T-cell (primary cell): Measurements from ENCODE around the gene FAT2. TPM values are rescaled to one million over a fixed set of nuclear protein-coding genes. Genes with fewer than 3 reads are reported as not detected.

Source experiments
- ATAC-seq, 4 experiments: fragments of 200-7000 bp in 3 of 4; fragments of 150-1000 bp in 1 of 4; cut with Tn5 transposase; replicated peaks in 1 of 4; 1 replicate in 3 of 4; 2 replicates in 1 of 4; pipeline ENCODE4 v1.10.0; 2021; ENCODE audit warnings: moderate library complexity in 3 of 4, mild to moderate bottlenecking in 2 of 4, moderate number of reproducible peaks in 1 of 4
- CTCF ChIA-PET, 2 donors: fragments of 300-600 bp; sonication (Branson Sonifier 250); formaldehyde crosslinking; loops; one replicate each; lab custom pipeline; 2022; ENCODE audit warnings: antibody characterized with exemption in 2 of 2; lab: Charles Lee
- POLR2A ChIA-PET, 2 donors: fragments of 300-600 bp; sonication (Branson Sonifier 250); formaldehyde crosslinking; loops; one replicate each; lab custom pipeline; 2022; ENCODE audit warnings: antibody characterized with exemption in 2 of 2; lab: Charles Lee
- DNase-seq, 35 experiments: peaks; one replicate each; pipeline versions ENCODE4 v3.0.0 to v3.0.0-alpha.2; 2013 to 2023
- H3K27ac ChIP-seq: one replicate; pipeline ENCODE4 v1.5.1; 2013; ENCODE audit warnings: low read length
- H3K27me3 ChIP-seq, 2 experiments: replicated peaks in 1 of 2; 1 replicate in 1 of 2; 2 replicates in 1 of 2; pipeline versions ENCODE4 v1.6.1 to v1.7.0; 2013; ENCODE audit warnings: low read length in 1 of 2, mixed read lengths in 1 of 2; ENCODE audit not compliant: control insufficient read depth in 2 of 2, insufficient read depth in 2 of 2; ENCODE audit errors: extremely low read depth in 1 of 2
- H3K36me3 ChIP-seq, 2 donors: 1 replicate in 1 of 2; 2 replicates in 1 of 2; pipeline versions ENCODE4 v1.6.1 to v1.7.0; 2013; ENCODE audit warnings: low read length in 1 of 2; ENCODE audit not compliant: control insufficient read depth in 2 of 2, insufficient read depth in 1 of 2; ENCODE audit errors: extremely low read depth in 1 of 2
- H3K4me1 ChIP-seq, 2 experiments: 1 replicate in 1 of 2; 2 replicates in 1 of 2; pipeline versions ENCODE4 v1.6.1 to v1.7.0; 2013; ENCODE audit warnings: low read length in 2 of 2, mixed read lengths in 1 of 2; ENCODE audit not compliant: insufficient read depth in 2 of 2, control insufficient read depth in 1 of 2; ENCODE audit errors: extremely low read depth in 1 of 2
- H3K4me3 ChIP-seq, 2 donors: 1 replicate in 1 of 2; 2 replicates in 1 of 2; pipeline versions ENCODE4 v1.5.1 to v1.7.0; 2013; ENCODE audit warnings: mild to moderate bottlenecking in 2 of 2, low read length in 1 of 2, moderate library complexity in 1 of 2; ENCODE audit not compliant: control insufficient read depth in 1 of 2; ENCODE audit errors: extremely low read depth in 1 of 2
- H3K9me3 ChIP-seq: 2 replicates; pipeline ENCODE4 v1.7.0; 2013
- H3K27ac Mint-ChIP-seq, 2 donors: one replicate each; pipeline ENCODE4 v1.8.0; 2020 to 2021; ENCODE audit warnings: mild to moderate bottlenecking in 2 of 2, mixed read lengths in 2 of 2
- H3K27me3 Mint-ChIP-seq, 2 donors: one replicate each; pipeline ENCODE4 v1.8.0; 2021 to 2022; ENCODE audit warnings: mixed read lengths in 2 of 2
- H3K36me3 Mint-ChIP-seq: one replicate; pipeline ENCODE4 v1.8.0; 2021; ENCODE audit warnings: mixed read lengths
- H3K4me1 Mint-ChIP-seq, 3 donors: one replicate each; pipeline ENCODE4 v1.8.0; 2020 to 2022; ENCODE audit warnings: mixed read lengths in 3 of 3, mild to moderate bottlenecking in 1 of 3
- H3K4me3 Mint-ChIP-seq, 3 donors: one replicate each; pipeline ENCODE4 v1.8.0; 2020 to 2022; ENCODE audit warnings: mild to moderate bottlenecking in 3 of 3, mixed read lengths in 3 of 3, moderate library complexity in 3 of 3
- H3K9me3 Mint-ChIP-seq, 3 donors: one replicate each; pipeline ENCODE4 v1.8.0; 2020 to 2022; ENCODE audit warnings: mixed read lengths in 3 of 3
- WGBS: methylation state at CpG from one replicate; pipeline ENCODE4 v1.1.5; 2013; ENCODE audit warnings: missing lambda C conversion rate; ENCODE audit not compliant: insufficient coverage; 5-methylcytosine and 5-hydroxymethylcytosine counted together
- total RNA-seq, 35 experiments: library from RNA in 6 of 35; stranded (reverse) in 6 of 35; fragments of 120-200 nt in 1 of 35; gene quantifications; one replicate each; pipeline versions ENCODE4 v1.2.1 to v1.2.4 and lab custom pipeline; 2013 to 2026

FAT2 gene
- total RNA-seq, 5 donors from 2014 or later (not counting 1 experiment from before 2014, with no cell fraction given) = not detected

DNA sequence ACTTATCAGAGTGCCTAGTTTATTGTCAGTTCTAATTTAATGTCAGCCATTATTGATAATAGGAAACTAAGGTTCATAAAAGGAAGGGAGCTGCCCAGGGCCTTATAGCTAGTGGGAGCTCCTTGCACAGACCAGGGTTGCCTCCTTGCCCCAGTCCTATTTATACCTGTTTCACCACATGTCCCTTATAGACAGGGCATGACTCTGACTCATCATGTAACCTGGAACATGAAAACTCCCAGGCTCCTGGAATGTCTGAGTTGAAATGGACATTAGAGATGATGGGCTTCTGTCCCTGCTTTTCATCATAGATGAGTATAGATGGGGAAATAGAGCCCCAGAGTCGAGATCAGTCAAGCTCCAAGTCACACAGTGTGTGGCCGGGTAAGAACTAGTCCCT is 21.1 kb downstream of the FAT2 start:
- Histone ChIP-seq H3K4me3 (no peak overlapping the region), H3K27ac (no peak overlapping the region), H3K9me3 (no peaks in the 10 kb centered on the region), H3K36me3 (no peaks in the 10 kb centered on the region), H3K4me1 (no peaks in the 10 kb centered on the region), H3K27me3 (peaks cover 0 to 13% of the 10 kb centered on the region in 2 experiments)
- H3K36me3 Mint-ChIP-seq = no peaks in the 10 kb centered on the region
- H3K4me1 Mint-ChIP-seq = no peaks in the 10 kb centered on the region
- DNase-seq (no peak), ATAC-seq (no peak)
- H3K27me3 Mint-ChIP-seq = peaks cover 0 to 5% of the 10 kb centered on the region in 2 donors
- H3K4me3 Mint-ChIP-seq = no peak overlapping the region
- ChIA-PET POLR2A (no interaction called here), CTCF (no interaction called here)
- 60% methylated on average over 2 of the region's 2 CpGs for WGBS
- H3K9me3 Mint-ChIP-seq = no peaks in the 10 kb centered on the region
- no peak overlapping the region for H3K27ac Mint-ChIP-seq

DNA sequence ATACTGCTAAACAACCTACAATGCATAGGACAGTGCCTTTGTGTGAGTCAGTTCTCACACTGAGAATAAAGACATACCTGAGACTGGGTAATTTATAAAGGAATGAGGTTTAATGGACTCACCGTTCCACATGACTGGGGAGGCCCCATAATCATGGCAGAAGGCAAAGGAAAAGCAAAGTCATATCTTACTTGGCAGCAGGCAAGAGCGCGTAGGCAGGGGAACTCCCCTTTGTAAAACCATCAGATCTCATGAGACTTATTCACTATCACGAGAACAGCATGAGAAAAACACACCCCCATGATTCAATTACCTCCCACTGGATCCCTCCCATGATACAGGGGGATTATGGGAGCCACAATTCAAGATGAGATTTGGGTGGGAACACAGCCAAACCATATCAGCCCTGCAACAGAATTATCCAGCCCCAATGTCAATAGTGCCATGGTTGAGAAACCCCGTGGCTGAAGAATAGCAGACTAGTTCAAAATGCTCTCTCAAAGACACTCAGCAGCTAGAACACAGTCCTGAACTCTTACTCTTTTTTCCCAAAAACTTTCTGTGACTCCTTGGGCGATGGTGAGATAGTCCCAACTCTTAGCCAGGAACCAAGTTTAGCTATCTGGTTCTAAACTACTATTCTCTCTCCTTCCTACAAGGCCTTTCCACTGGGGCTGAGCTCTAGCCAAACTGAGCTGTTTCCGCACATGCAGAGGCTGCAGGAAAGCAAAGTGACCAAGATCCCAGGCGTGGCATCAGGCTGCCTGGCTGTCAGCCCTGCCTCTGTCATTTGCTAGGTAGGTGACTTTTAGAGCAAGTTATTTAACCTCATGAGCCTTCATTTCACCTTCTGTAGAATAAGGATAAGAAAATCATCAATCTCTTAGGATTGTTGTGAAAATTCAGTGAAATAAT is 21.7 kb downstream of the FAT2 start:
- Mint-ChIP-seq H3K36me3 (no peaks in the 10 kb centered on the region), H3K4me1 (no peaks in the 10 kb centered on the region), H3K27ac (no peak overlapping the region), H3K4me3 (no peak overlapping the region), H3K27me3 (peaks cover 0 to 8% of the 10 kb centered on the region in 2 donors), H3K9me3 (no peaks in the 10 kb centered on the region)
- Histone ChIP-seq H3K4me3 (no peak overlapping the region), H3K9me3 (no peaks in the 10 kb centered on the region), H3K4me1 (no peaks in the 10 kb centered on the region), H3K36me3 (no peaks in the 10 kb centered on the region), H3K27me3 (peaks cover 0 to 13% of the 10 kb centered on the region in 2 experiments), H3K27ac (no peak overlapping the region)
- no peak for DNase-seq
- WGBS = 67% methylated on average over 2 of the region's 8 CpGs
- no peak for ATAC-seq
- ChIA-PET CTCF (no interaction called here), POLR2A (no interaction called here)

DNA sequence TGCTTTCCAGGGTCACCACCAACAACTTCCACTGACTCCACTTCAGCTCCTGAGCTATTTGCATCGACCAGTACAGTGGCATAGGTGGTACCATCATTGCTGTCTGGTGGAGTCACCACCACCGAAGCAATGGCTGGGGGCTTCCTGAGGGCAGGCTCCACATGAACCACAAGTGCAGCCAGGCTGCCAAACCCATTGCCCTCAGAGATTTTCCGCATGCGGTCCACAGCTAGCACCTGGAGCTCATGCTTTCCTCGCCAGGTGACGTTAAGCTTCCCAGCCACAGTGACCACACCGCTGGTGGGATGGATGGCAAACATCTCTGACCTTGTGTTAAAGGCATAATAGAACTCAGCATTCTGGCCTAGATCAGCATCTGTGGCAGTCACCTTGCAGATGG is 23.1 kb downstream of the FAT2 start:
- ChIA-PET CTCF (no interaction called here), POLR2A (no interaction called here)
- peaks cover 0 to 10% of the 10 kb centered on the region in 2 experiments for H3K27me3 ChIP-seq
- Mint-ChIP-seq H3K36me3 (no peaks in the 10 kb centered on the region), H3K27me3 (peaks cover 0 to 8% of the 10 kb centered on the region in 2 donors), H3K4me1 (no peaks in the 10 kb centered on the region), H3K27ac (no peak overlapping the region), H3K9me3 (no peaks in the 10 kb centered on the region), H3K4me3 (no peak overlapping the region)
- DNase-seq = no peak
- ATAC-seq = no peak
- no peaks in the 10 kb centered on the region for H3K36me3 ChIP-seq
- H3K4me1 ChIP-seq = no peaks in the 10 kb centered on the region
- no peaks in the 10 kb centered on the region for H3K9me3 ChIP-seq
- no peak overlapping the region for H3K27ac ChIP-seq
- H3K4me3 ChIP-seq = no peak overlapping the region
- WGBS = 89% methylated on average over 6 of the region's 7 CpGs

DNA sequence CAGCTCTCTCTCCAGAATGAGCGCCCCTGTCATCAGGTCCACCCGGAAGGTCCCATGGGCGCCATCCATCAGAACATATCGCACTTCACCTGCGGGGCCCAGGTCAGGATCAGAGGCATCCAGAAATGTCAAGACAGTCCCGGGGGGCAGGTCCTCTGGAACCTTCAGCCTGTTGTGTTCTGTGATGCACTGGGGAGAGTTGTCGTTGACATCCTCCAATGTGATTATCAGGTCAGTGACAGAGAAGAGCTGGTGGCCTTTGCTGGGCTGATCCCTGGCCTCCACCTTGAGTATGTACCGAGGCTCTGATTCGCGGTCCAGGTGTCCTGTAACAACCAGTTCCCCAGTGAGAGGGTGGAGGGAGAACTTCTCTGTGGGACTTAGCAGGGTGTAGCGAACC is 25.2 kb downstream of the FAT2 start:
- no peaks in the 10 kb centered on the region for H3K4me1 ChIP-seq
- H3K4me3 Mint-ChIP-seq = no peak overlapping the region
- ATAC-seq (no peak), DNase-seq (no peak)
- H3K27ac ChIP-seq = no peak overlapping the region
- WGBS = 92% methylated on average over 6 of the region's 11 CpGs
- H3K27me3 ChIP-seq = peaks cover 0 to 8% of the 10 kb centered on the region in 2 experiments
- H3K4me1 Mint-ChIP-seq = no peaks in the 10 kb centered on the region
- no peak overlapping the region for H3K27ac Mint-ChIP-seq
- H3K9me3 Mint-ChIP-seq = no peaks in the 10 kb centered on the region
- H3K36me3 ChIP-seq = no peaks in the 10 kb centered on the region
- H3K27me3 Mint-ChIP-seq = peaks cover 0 to 8% of the 10 kb centered on the region in 2 donors
- H3K36me3 Mint-ChIP-seq = no peaks in the 10 kb centered on the region
- CTCF ChIA-PET = no interaction called here
- H3K4me3 ChIP-seq = no peak overlapping the region
- POLR2A ChIA-PET = no interaction called here
- no peaks in the 10 kb centered on the region for H3K9me3 ChIP-seq

GRCh38 chr5:151562019-151562707 is 29.0 kb downstream of the FAT2 start:
- Histone ChIP-seq H3K4me3 (no peak overlapping the region), H3K36me3 (no peaks in the 10 kb centered on the region), H3K4me1 (no peaks in the 10 kb centered on the region), H3K27ac (no peak overlapping the region), H3K27me3 (peaks cover 0 to 9% of the 10 kb centered on the region in 2 experiments), H3K9me3 (no peaks in the 10 kb centered on the region)
- Mint-ChIP-seq H3K4me3 (no peak overlapping the region), H3K27me3 (peaks cover 0 to 4% of the 10 kb centered on the region in 2 donors), H3K4me1 (no peaks in the 10 kb centered on the region), H3K27ac (no peak overlapping the region), H3K9me3 (no peaks in the 10 kb centered on the region), H3K36me3 (no peaks in the 10 kb centered on the region)
- no peak for DNase-seq
- no peak for ATAC-seq
- ChIA-PET CTCF (interaction anchor here in 1 of 2 donors (0.5 kb wide), 1 partner anchor 9 kb away, joined by 4 read pairs; no protein-coding TSS in a partner anchor), POLR2A (no interaction called here)
- 100% methylated on average over 1 of the region's 8 CpGs for WGBS

- no peak for DNase-seq
- H3K27me3 ChIP-seq = peaks cover 0 to 6% of the 10 kb centered on the region in 2 experiments
- no peak overlapping the region for H3K27ac Mint-ChIP-seq
- H3K9me3 ChIP-seq = no peaks in the 10 kb centered on the region
- no peak overlapping the region for H3K27ac ChIP-seq
- H3K27me3 Mint-ChIP-seq = peaks cover 0 to 5% of the 10 kb centered on the region in 2 donors
- no peaks in the 10 kb centered on the region for H3K9me3 Mint-ChIP-seq
- POLR2A ChIA-PET = no interaction called here
- H3K36me3 Mint-ChIP-seq = no peaks in the 10 kb centered on the region
- no peaks in the 10 kb centered on the region for H3K36me3 ChIP-seq
- ATAC-seq = no peak
- CTCF ChIA-PET = interaction anchor here in 1 of 2 donors (0.8 kb wide), 1 partner anchor 69 kb away, joined by 3 read pairs; no protein-coding TSS in a partner anchor
- no peaks in the 10 kb centered on the region for H3K4me1 ChIP-seq
- no peak overlapping the region for H3K4me3 Mint-ChIP-seq
- no peak overlapping the region for H3K4me3 ChIP-seq
- H3K4me1 Mint-ChIP-seq = peaks cover 0 to 7% (median 0%) of the 10 kb centered on the region in 3 donors
- no CpG with 5 or more reads among the region's 6 CpGs for WGBS
Observed at GRCh38 chr5:151557951-151558350, 33.2 kb downstream of the FAT2 start.
